Activated T-cell treated with anti-CD3 and anti-CD28 coated beads, Interleukin-2, amount 50 U/mL, for 1 hour (primary cell): ENCODE results near the gene GAS6.
"Not testable (repeated sequence)": the region's sequence is repeated elsewhere in the genome, so short reads cannot be mapped to it uniquely, and the experiment has no call there.

Source experiments
- DNase-seq: peaks from one replicate; pipeline ENCODE4 v3.0.0-alpha.2; 2020

Gene GAS6

GRCh38 chr13:113835461-113836270 is 28.2 kb downstream of the GAS6 start:
- no peak for DNase-seq

DNA sequence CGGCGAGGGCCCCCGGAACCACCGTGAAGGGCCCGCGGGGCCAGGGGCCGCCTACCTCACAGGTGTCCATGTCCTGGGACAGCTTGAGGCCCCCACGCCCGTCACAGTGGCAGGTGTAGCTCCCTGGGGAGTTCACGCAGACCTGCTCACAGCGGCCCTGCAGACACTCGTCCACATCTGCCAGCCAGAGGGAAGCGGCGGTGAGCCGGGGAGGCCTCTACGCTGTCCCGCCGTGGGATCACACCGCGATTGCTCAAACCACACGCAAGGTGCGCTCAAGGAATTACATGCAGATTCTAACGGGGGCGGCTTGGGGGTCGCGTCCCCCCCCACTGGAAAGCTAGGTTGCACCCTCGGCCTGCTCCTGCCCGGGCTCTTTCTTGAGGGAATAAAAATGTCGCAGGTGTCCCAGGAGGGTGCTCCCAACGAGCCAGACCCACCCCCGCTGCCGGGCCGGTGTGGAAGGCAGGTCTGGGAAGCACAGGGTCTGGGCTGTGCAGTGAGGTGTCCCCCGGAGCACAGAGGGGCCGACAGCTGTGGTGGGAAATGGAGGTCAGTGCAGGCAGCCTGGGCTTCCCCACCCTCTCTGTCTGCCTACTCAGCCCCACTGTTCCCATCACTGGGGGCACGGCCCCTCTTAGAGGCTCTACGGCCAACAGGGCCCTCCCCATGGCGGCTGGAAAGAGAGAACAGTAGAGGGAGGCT is 29.2 kb downstream of the GAS6 start:
- DNase-seq = no peak

DNA sequence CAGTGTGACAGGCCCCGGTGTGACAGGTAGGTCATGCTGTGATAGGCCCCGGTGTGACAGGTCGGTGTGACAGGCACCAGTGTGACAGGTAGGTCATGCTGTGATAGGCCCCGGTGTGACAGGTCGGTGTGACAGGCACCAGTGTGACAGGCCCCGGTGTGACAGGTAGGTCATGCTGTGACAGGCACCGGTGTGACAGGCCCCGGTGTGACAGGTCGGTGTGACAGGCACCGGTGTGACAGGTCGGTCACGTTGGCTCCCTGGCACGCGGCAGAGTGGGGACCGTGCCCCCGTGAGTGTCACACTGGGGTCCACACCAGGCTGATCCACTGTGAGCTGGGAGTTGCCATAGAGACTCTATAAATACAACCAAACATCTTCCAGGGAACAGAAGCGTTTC is 29.9 kb downstream of the GAS6 start:
- DNase-seq = not testable (repeated sequence)

DNA sequence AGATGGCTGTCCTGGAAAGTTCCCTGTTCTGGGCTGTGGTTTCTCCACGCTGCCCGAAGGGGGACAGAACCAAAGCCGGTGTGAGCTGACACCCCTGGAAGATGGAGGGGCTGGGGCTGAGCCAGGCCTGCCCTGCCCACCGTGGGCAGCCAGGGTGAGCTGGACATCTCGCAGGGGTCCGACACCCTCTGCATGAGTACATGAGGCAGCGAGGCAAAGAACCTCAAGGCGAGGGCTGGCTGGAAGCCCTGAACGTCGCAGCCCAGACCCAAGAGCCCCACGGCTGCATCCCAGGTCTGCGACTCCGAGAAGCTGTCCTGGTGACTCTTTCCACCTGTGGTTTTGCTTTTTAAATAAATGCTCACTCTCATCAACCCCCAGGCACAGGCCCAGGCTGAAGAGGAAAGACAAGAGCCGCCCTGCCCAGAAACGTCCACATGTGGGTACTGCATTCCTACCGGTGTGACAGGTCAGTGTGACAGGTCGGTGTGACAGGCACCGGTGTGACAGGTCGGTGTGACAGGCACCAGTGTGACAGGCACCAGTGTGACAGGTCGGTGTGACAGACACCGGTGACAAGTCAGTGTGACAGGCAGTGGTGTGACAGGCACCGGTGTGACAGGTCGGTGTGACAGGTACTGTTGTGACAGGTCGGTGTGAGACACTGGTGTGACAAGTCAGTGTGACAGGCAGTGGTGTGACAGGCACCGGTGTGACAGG is 30.6 kb downstream of the GAS6 start:
- no peak for DNase-seq

DNA sequence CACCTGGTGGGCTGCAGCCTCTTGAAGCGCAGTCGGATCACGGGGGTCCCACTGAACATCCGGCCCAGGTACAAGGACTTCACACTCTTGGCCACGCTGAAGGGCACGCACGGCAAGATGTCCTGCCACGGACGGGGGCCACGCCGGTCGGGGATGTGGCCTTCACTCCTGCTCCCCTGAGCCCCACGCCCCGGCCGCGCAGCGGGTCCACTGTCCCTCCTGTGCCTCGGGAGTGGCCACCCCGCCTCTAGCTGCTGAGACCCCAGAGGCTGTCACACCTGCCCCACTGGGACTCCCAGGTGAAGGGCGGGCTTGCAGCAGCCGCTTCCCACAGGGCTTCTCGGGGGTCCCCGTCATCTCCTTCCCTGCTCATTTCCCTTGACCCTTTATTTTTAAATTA is 31.2 kb downstream of the GAS6 start:
- DNase-seq = no peak

DNA sequence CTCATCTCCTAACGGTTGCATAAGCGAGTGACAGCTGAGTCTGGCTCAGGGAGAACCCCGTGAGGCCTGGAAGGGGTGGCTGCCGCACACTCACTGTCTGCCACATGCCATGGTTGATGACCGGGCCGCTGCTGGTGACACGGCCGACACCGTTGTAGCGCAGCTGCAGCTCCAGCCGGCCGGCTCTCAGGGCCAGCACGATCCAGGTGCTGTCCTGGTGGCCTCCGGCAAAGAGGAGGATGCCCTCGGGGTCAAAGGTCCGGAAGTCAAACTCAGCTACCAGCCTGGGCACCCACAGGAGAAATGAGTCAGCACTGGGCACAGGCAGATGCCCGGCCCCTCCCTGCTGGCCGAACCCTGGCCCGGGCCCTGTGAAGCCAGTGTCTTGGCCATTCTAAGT is 31.7 kb downstream of the GAS6 start:
- no peak for DNase-seq

- no peak for DNase-seq
Observed at GRCh38 chr13:113831061-113831460, 32.8 kb downstream of the GAS6 start.

GRCh38 chr13:113830426-113830950 is 33.4 kb downstream of the GAS6 start:
- DNase-seq = not testable (repeated sequence)

DNA sequence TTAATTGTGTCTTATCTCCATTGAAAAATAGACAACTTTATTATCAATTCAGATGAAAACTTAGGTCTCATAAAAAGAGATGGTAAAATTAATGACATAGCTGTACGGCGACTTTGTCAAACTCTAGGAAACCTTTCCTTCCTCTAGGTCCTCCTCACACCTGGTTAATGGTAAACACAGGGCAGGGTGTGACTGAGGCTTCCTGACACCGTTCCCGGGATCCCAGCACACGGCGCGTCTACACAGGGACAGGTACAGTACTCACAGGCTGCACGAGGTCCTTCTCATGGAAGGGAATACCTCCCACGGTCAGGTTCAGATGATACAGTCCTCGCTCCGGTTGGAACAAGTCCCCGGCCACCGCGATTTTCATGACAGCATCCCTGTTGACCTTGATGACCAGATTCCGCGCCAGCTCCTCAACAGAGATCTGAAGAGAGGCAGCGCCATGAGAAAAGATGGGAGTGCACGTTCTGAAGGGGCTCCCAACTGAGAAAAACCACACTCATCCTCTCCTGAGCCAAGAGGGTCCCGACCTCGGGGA is 35.5 kb downstream of the GAS6 start:
- no peak for DNase-seq

- DNase-seq = no peak
Observed at GRCh38 chr13:113827021-113827420, 36.9 kb downstream of the GAS6 start.

DNA sequence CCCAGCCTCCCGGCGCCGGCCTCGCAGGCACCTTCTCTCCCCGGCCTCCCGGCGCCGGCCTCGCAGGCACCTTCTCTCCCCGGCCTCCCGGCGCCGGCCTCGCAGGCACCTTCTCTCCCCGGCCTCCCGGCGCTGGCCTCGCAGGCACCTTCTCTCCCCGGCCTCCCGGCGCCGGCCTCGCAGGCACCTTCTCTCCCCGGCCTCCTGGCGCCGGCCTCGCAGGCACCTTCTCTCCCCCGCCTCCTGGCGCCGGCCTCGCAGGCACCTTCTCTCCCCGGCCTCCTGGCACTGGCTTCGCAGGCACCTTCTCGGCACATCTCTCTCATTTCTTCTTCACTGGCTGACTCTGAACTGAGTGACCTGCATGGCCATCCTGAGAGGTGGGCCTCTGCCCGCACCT is 37.4 kb downstream of the GAS6 start:
- DNase-seq = not testable (repeated sequence)

- no peak for DNase-seq
Observed at GRCh38 chr13:113825841-113826240, 38.0 kb downstream of the GAS6 start.

GRCh38 chr13:113823771-113824170 is 40.1 kb downstream of the GAS6 start:
- DNase-seq = no peak

DNA sequence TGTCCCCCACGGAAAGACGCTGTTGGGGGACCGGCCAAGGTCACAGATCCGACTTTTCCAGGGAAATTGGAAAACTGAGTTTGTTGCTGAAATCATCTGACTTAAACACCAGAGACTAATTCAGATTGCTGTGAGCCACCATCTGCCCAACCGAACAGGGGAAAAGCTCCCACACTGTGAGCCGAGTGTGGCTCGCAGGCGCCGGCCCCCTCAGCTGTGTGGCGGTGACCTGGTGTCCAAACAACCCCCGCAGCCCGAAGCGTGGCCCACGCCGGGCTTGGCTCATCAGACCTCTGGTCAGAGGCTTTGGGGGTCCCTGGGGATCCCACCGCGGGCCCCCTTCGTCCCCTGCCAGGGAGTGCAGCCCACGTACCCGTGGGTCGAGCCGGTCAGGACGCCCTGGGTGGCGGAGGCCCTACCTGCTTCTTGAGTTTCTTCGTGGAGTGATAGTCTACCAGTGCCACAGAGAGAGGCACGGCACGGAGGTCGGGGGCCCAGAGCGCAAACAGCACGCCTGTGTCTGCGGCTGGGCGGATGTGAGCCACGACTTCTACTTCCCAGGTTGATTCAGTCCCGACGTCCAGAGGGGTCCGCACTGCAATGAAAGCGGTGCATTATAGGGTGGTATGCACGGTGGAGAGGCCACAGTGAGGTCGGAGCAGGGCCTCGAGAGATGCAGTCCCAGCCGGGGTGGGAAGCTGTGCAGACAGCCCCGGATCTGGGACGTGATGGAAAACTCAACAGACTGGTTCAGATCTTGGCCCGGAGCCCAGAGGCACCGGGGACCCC is 40.7 kb downstream of the GAS6 start:
- no peak for DNase-seq

DNA sequence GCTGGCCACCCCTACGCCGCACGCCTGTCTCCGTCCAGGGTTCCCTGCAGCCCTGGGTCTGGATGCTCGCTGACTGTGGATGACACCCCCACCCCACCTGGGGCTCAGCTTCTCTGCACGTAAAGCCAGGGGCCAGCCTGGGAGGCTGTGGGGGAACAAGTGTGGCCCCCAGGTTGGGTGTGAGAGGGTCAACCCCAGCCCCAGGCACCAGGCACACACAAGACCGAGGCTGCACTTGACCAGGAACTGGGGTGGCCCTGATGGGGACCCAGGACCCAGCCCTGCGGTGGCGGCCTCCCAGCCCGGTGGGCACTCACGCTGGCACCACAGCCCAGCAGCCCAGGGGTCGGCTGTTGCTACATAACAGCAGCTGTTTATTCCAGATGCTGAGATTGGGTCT is 41.6 kb downstream of the GAS6 start:
- DNase-seq = no peak

GRCh38 chr13:113821847-113822246 is 42.0 kb downstream of the GAS6 start:
- no peak for DNase-seq

DNA sequence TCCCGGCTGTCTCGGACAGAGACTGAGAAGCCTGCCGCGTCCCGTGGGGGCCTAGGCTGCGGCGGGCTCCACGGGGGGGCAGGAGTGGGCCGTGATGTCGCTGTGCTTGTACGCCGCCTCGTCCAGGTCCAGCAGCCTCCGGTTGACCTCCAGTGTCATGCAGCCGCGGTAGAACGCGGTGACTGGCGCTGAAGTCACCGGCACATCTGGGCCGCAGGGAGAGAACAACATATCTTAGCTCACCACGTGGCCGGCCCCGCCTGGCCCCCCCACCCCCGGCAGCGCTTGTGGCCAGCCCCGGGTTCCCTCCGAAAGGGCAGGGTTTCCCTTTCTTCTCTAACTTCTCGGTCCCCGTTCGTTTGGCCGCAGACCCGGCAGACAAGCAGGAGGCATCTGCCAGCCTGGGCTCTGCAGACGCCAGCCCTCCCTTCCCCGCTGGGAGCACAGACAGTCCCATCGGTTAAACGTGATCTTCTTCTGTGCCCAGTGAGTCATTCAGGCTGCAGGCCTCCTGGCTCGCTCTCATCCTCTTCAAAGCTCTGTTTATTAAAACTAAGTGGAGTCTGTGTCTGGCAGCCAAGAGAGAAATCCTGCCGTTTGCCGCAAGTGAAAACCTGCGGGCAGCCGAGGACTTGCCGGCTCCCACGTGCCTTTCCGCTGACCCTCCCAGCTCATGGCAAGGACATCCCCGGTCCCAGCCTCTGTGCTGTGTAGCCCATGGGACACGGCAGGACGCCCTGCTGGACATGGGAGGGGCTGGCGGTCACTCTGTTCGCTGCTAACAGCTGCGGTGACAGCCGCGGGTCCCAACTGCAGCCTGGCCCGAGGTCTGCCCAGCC is 42.8 kb downstream of the GAS6 start:
- DNase-seq = no peak

DNA sequence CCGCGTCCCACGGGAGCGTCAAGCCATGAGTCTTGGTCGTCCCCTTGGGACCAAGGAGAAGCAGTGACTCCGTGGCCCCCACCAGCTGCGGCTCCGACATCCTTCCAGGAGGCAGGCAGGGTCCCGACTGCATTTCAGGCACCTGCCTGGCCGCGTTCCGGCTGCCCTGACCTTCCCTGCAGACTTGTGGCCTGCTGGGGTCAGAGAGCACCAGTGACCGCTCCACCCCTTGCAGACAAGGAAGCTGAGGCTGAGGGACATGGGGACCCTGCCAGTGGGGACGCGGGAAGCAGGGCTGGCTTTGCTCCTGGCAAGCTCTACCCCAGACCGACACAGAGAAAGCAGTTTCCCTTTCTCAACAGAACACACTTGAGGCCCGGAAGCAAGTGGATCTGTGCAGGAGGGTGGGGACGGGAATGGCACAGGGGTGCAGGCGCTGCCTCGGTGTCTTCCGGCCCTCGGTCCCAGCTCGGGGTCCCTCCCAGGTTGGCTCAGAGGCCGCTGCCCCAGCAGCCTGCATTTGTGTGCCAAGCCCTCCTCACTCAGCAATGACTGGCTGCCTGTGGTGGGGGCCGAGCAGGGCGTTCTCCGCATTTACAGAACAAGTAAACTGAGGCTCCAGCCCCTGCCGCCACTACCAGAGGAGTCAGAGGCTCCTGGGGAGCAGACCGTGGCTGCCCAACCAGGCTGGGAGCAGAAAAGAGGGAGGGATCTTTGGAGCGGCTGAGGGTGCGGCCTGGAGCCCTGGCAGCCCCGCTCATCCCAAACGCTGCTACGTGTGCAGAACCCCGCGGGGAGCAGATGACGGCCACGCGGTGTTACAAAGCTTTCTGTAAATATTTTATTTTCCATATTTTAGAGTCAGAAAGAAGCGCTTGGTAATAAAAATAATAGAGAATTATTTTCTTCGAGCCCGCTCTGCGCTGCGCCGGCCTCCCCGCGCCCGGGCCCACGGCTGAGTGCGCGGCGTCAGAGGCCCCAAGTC is 43.9 kb downstream of the GAS6 start:
- no peak for DNase-seq

DNA sequence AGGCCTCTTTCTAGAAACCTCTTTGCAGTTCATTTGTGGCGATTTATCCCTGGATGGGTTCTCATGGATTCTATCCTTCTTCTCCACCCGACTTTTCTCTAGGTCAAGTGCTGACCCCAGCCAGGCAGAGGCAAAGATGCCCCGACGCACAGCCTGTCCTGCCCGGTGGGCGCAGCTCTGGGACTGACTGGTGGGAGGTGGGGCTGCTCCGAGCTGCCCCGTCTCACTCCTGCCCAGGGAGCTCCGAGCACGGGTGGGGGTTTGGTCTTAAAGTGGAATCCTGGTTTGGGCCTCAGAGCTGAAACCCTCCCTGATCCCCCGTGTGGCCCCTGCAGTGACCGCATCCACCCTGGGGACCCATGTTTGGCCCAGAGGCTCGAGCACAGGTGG is 44.5 kb downstream of the GAS6 start:
- no peak for DNase-seq

DNA sequence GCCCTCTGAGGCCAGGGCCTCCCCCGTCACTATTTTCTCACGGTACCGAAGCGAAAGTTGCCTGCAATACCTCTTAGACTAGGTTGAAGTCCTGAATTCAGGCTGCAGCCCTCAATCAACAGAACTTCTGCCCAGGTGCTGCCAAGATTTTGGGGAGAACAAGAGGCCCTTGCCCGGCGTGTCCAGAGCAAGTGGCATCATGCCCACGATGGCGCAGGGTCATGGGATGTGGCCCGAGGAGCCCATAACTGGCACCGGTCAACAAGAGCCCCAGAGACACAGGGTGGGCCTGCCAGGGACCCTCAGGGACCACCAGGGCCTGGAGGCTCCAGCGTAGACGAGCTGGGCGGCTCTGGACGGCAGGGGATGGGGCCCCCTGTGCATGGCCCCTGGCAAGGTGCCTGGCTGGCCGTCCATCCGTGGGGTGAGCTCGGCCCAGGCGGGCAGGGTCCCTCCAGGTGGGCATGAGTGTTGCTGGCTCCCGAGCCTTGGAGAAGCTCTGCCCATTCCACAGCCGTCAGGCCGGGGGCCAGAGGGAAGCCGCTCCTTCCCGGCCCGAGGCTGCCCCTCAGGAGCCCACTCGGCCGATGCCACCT is 45.1 kb downstream of the GAS6 start:
- no peak for DNase-seq
